IPS DF 6.9 (cell line): ENCODE data around the gene CFAP65.

Experiments used
- DNase-seq: peaks from one replicate; pipeline ENCODE4 v3.0.0-alpha.2; 2013; ENCODE audit warnings: low read depth, low spot score
- H3K27ac ChIP-seq: one replicate; pipeline ENCODE4 v1.5.1; 2013; ENCODE audit warnings: low read length, control low read depth
- H3K27me3 ChIP-seq: 2 replicates; pipeline ENCODE4 v1.6.1; 2013; ENCODE audit warnings: mild to moderate bottlenecking, low read length; ENCODE audit not compliant: control insufficient read depth, insufficient read depth
- H3K36me3 ChIP-seq: 2 replicates; pipeline ENCODE4 v1.6.1; 2013; ENCODE audit warnings: low read length; ENCODE audit not compliant: control insufficient read depth, insufficient read depth
- H3K4me1 ChIP-seq: 2 replicates; pipeline ENCODE4 v1.6.1; 2013; ENCODE audit warnings: low read length; ENCODE audit not compliant: control insufficient read depth, insufficient read depth
- H3K4me3 ChIP-seq: 2 replicates; pipeline ENCODE4 v1.5.1; 2013; ENCODE audit warnings: mild to moderate bottlenecking, low read length
- H3K9me3 ChIP-seq: 2 replicates; pipeline ENCODE4 v1.6.1; 2013; ENCODE audit warnings: low read length, inconsistent platforms; ENCODE audit not compliant: control insufficient read depth, insufficient read depth
- WGBS: extraction: QIAGEN DNeasy Blood & Tissue Kit; methylation state at CpG from one replicate; pipeline ENCODE4 v1.1.7; 2013; ENCODE audit warnings: mixed read lengths, missing lambda C conversion rate; ENCODE audit not compliant: insufficient read length, insufficient coverage; 5-methylcytosine and 5-hydroxymethylcytosine counted together

CFAP65 gene

GRCh38 chr2:219029829-219030165, 11.5 kb downstream of the CFAP65 start:
- Histone ChIP-seq H3K4me1 (no peaks in the 10 kb centered on the region), H3K9me3 (no peaks in the 10 kb centered on the region), H3K4me3 (no peak overlapping the region), H3K36me3 (no peaks in the 10 kb centered on the region), H3K27ac (no peak overlapping the region), H3K27me3 (no peaks in the 10 kb centered on the region)
- WGBS: no CpG with 5 or more reads among the region's 9 CpGs
- peak; percentile 63 for DNase-seq

- Histone ChIP-seq H3K4me3 (no peak overlapping the region), H3K9me3 (no peaks in the 10 kb centered on the region), H3K36me3 (no peaks in the 10 kb centered on the region), H3K27ac (no peak overlapping the region), H3K27me3 (no peaks in the 10 kb centered on the region), H3K4me1 (no peaks in the 10 kb centered on the region)
- no CpG with 5 or more reads among the region's 13 CpGs for WGBS
- no peak for DNase-seq
Measured at GRCh38 chr2:219028996-219029828, 12.1 kb downstream of the CFAP65 start.

- H3K27ac ChIP-seq: no peak overlapping the region
- H3K4me3 ChIP-seq: no peak overlapping the region
- WGBS: no CpG with 5 or more reads among the region's 5 CpGs
Measured at GRCh38 chr2:219028141-219028540, 13.2 kb downstream of the CFAP65 start.

GRCh38 chr2:219027511-219028055, 13.7 kb downstream of the CFAP65 start:
- no peaks in the 10 kb centered on the region for H3K4me1 ChIP-seq

More at GRCh38 chr2:219028141-219028540, 13.2 kb downstream of the CFAP65 start:
- Histone ChIP-seq H3K36me3 (no peaks in the 10 kb centered on the region), H3K9me3 (no peaks in the 10 kb centered on the region), H3K4me1 (no peaks in the 10 kb centered on the region), H3K27me3 (no peaks in the 10 kb centered on the region)
- DNase-seq: no peak

DNA sequence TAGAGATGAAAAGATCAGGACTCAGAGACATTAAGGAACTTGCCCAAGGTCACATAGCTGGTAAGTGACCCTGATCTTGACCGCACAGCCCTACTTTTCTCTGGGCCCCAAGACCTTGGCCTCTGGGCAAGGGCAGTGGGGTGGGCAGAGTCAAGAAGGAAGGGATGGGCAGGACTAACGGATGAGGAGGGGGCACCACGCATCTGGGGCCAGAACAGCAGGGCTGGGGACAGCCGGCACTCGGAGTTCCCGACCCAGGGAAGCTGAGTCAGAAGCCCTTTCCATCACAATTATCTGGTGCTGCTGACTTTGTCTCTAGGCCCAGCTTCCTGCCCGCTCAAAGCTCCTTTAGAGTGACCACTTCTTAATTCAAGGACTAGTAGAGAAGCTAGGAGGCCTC, 14.4 kb downstream of the CFAP65 start:
- no peak for DNase-seq
- Histone ChIP-seq H3K27ac (no peak overlapping the region), H3K36me3 (no peaks in the 10 kb centered on the region), H3K27me3 (no peaks in the 10 kb centered on the region), H3K9me3 (no peaks in the 10 kb centered on the region; the same call in 1 of the 2 replicates), H3K4me3 (no peak overlapping the region), H3K4me1 (no peaks in the 10 kb centered on the region)
- WGBS: no CpG with 5 or more reads among the region's 7 CpGs

More at GRCh38 chr2:219027511-219028055, 13.7 kb downstream of the CFAP65 start:
- Histone ChIP-seq H3K27ac (no peak overlapping the region), H3K36me3 (no peaks in the 10 kb centered on the region), H3K9me3 (no peaks in the 10 kb centered on the region), H3K27me3 (no peaks in the 10 kb centered on the region), H3K4me3 (no peak overlapping the region)
- no peak for DNase-seq
- WGBS: no CpG with 5 or more reads among the region's 22 CpGs

GRCh38 chr2:219025637-219026585, 15.4 kb downstream of the CFAP65 start:
- Histone ChIP-seq H3K9me3 (no peaks in the 10 kb centered on the region; the same call in 1 of the 2 replicates), H3K27ac (no peak overlapping the region), H3K4me1 (no peaks in the 10 kb centered on the region), H3K27me3 (no peaks in the 10 kb centered on the region), H3K4me3 (no peak overlapping the region), H3K36me3 (no peaks in the 10 kb centered on the region)
- no CpG with 5 or more reads among the region's 18 CpGs for WGBS
- DNase-seq: no peak

DNA sequence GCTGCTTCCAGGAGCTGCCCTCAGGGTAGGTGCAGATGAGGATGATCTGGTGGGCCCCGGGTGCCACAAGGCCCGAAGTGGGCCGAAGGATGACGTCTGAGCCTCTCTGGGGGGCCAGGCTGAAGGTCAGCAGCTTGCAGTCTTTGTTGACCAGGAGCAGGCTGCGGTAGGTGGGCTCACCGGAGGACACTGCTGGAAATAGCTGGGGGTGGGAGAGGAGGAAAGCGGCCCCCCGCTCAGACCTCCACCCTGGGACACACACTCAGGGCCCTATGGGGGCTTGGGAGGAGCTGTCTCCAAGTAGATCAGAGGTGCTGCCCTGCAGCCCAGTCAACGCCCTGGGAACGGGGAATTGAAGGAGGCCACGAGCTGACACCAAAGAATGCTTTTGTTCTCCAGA, 17.3 kb downstream of the CFAP65 start:
- H3K9me3 ChIP-seq: no peaks in the 10 kb centered on the region; the same call in 1 of the 2 replicates
- no peaks in the 10 kb centered on the region for H3K27me3 ChIP-seq
- H3K4me1 ChIP-seq: no peaks in the 10 kb centered on the region

GRCh38 chr2:219023045-219023605, 18.2 kb downstream of the CFAP65 start:
- H3K36me3 ChIP-seq: no peaks in the 10 kb centered on the region
- no peak overlapping the region for H3K27ac ChIP-seq
- no peak for DNase-seq
- H3K9me3 ChIP-seq: no peaks in the 10 kb centered on the region; the same call in 1 of the 2 replicates
- no peaks in the 10 kb centered on the region for H3K4me1 ChIP-seq
- no CpG with 5 or more reads among the region's 12 CpGs for WGBS
- H3K4me3 ChIP-seq: no peak overlapping the region
- H3K27me3 ChIP-seq: no peaks in the 10 kb centered on the region

More for the DNA sequence above, 17.3 kb downstream of the CFAP65 start:
- H3K36me3 ChIP-seq: no peaks in the 10 kb centered on the region
- no peak overlapping the region for H3K27ac ChIP-seq
- WGBS: no CpG with 5 or more reads among the region's 11 CpGs
- no peak overlapping the region for H3K4me3 ChIP-seq
- no peak for DNase-seq

GRCh38 chr2:219022616-219023015, 18.7 kb downstream of the CFAP65 start:
- H3K36me3 ChIP-seq: no peaks in the 10 kb centered on the region
- H3K27me3 ChIP-seq: no peaks in the 10 kb centered on the region
- H3K4me1 ChIP-seq: no peaks in the 10 kb centered on the region
- H3K27ac ChIP-seq: no peak overlapping the region
- H3K4me3 ChIP-seq: no peak overlapping the region
- WGBS: no CpG with 5 or more reads among the region's 5 CpGs
- no peaks in the 10 kb centered on the region; the same call in 1 of the 2 replicates for H3K9me3 ChIP-seq
- DNase-seq: no peak

DNA sequence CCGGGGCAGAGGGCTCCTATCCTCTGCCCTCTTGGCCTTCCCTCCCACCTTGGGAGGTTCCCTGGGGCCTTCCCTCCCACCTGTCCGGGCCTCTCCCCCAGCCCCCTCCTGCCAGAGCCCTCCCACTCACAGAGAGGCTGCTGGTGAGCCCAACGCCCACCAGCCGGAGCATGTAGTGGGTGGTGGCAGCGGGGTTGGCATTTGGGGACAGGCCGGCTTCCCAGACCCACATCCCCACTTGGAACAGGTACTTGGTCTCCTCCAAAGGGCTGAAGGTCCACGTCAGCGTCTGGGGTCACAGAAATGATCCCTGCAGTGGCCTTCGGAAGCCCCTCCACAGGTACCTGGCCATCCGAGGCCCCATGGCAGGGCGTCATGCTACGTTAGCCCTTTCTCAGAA, 19.3 kb downstream of the CFAP65 start:
- H3K9me3 ChIP-seq: no peaks in the 10 kb centered on the region; the same call in 1 of the 2 replicates
- no peak for DNase-seq
- no peaks in the 10 kb centered on the region for H3K27me3 ChIP-seq
- WGBS: no CpG with 5 or more reads among the region's 12 CpGs
- H3K27ac ChIP-seq: no peak overlapping the region
- H3K36me3 ChIP-seq: no peaks in the 10 kb centered on the region
- no peaks in the 10 kb centered on the region for H3K4me1 ChIP-seq
- H3K4me3 ChIP-seq: no peak overlapping the region
